Measurements from ENCODE around the gene MAN2A1. TPM values are rescaled to one million over a fixed set of nuclear protein-coding genes. Genes with fewer than 3 reads are reported as not detected.

MAN2A1 gene
- total RNA-seq, 1 experiment from 2014 or later: 51.0 TPM

DNA sequence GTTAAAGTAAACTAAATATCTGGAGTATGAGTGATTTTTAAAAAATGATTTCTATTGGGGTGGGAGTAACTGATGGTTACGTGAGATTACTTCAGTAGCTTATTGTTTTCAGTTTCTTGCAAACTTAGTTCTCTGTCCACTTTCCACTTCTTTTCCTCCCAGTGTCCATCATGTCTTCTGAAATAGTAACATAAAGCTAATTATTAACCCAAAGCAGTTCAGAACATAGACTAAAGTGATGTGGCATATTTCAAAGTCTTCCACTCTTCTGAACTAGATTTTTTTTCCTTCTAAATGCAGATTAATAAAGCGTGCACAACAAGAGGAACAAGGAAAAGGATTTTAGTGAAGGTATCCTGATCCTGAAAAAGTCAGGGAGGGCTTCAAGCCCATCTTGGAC, 114.1 kb downstream of the MAN2A1 start:
- Histone ChIP-seq H3K4me1 (ENCODE audit: control insufficient read depth, insufficient read depth, low read length) (no peaks in the 10 kb centered on the region), H3K9me3 (ENCODE audit: control insufficient read depth, insufficient read depth, low read depth, low read length) (no peaks in the 10 kb centered on the region), H3K27me3 (ENCODE audit: control insufficient read depth, insufficient read depth, low read length) (no peaks in the 10 kb centered on the region), H3K4me3 (ENCODE audit: low read depth in 2 of 2, low read length in 2 of 2) (no peak overlapping the region), H3K27ac (ENCODE audit: low read length) (no peak overlapping the region), H3K36me3 (ENCODE audit: control insufficient read depth, insufficient read depth, low read length) (no peaks in the 10 kb centered on the region)
- ATAC-seq (no peak), DNase-seq (ENCODE audit: low read depth, low spot score) (no peak)
- in situ Hi-C loops (cut with HindIII; ENCODE audit: low pct_unique_long_range_greater_than_20kb, low sequenced_read_pairs): no loop called here
- intact Hi-C loops (cut with micrococcal nuclease; ENCODE audit: unreplicated experiment): no loop called here
- no TSS peak for BruUV-seq (replicated peaks)
- ChIA-PET CTCF (interaction anchor here (0.7 kb wide), 1 partner anchor 1101 kb away, joined by 3 read pairs; no protein-coding TSS in a partner anchor), POLR2A (no interaction called here)
- TF ChIP-seq POLR2AphosphoS5 (IDR thresholded peaks at IDR 0.05; ENCODE audit: low read depth, low read length): no peak
- TF ChIP-seq CTCF (IDR thresholded peaks at IDR 0.05): no peak
- no peak for TF ChIP-seq SIN3A (IDR thresholded peaks at IDR 0.05; ENCODE audit: borderline replicate concordance, insufficient read depth, low read depth, low read length)
- no peak for TF ChIP-seq TCF7L2 (IDR thresholded peaks at IDR 0.05; ENCODE audit: low read depth, low read length)
- TF ChIP-seq, protein P1, sequence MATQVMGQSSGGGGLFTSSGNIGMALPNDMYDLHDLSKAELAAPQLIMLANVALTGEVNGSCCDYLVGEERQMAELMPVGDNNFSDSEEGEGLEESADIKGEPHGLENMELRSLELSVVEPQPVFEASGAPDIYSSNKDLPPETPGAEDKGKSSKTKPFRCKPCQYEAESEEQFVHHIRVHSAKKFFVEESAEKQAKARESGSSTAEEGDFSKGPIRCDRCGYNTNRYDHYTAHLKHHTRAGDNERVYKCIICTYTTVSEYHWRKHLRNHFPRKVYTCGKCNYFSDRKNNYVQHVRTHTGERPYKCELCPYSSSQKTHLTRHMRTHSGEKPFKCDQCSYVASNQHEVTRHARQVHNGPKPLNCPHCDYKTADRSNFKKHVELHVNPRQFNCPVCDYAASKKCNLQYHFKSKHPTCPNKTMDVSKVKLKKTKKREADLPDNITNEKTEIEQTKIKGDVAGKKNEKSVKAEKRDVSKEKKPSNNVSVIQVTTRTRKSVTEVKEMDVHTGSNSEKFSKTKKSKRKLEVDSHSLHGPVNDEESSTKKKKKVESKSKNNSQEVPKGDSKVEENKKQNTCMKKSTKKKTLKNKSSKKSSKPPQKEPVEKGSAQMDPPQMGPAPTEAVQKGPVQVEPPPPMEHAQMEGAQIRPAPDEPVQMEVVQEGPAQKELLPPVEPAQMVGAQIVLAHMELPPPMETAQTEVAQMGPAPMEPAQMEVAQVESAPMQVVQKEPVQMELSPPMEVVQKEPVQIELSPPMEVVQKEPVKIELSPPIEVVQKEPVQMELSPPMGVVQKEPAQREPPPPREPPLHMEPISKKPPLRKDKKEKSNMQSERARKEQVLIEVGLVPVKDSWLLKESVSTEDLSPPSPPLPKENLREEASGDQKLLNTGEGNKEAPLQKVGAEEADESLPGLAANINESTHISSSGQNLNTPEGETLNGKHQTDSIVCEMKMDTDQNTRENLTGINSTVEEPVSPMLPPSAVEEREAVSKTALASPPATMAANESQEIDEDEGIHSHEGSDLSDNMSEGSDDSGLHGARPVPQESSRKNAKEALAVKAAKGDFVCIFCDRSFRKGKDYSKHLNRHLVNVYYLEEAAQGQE (IDR thresholded peaks at IDR 0.05; ENCODE audit: insufficient read depth in 1 of 2, low read depth in 2 of 2, low read length in 1 of 2): no peak

DNA sequence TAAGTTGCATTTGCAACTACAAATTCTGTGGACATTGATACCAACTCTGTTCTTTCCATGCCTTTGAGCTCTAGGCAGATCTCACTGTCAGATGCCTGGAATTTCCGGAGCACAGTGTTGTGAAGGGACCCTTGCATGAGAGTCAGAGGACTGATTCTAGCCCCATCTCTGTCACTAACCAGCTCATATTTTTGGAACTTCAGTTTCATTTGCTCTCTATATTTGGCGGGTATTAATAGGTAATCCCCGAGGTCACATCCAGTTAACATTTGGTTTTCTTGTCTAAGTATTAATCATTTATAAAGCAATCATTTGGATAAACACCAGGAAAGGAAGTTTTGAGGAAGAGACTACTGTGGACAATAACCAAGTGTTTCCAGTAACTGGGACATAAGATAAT, 115.7 kb downstream of the MAN2A1 start:
- no peaks in the 10 kb centered on the region for H3K9me3 ChIP-seq (ENCODE audit: control insufficient read depth, insufficient read depth, low read depth, low read length)

More for the DNA sequence above, 115.7 kb downstream of the MAN2A1 start:
- intact Hi-C loops (cut with micrococcal nuclease; ENCODE audit: unreplicated experiment) (no loop called here), in situ Hi-C loops (cut with HindIII; ENCODE audit: low pct_unique_long_range_greater_than_20kb, low sequenced_read_pairs) (no loop called here)
- CTCF ChIA-PET: no interaction called here
- H3K27me3 ChIP-seq (ENCODE audit: control insufficient read depth, insufficient read depth, low read length): no peaks in the 10 kb centered on the region
- H3K36me3 ChIP-seq (ENCODE audit: control insufficient read depth, insufficient read depth, low read length): no peaks in the 10 kb centered on the region
- no peaks in the 10 kb centered on the region for H3K4me1 ChIP-seq (ENCODE audit: control insufficient read depth, insufficient read depth, low read length)
- no TSS peak for BruUV-seq (replicated peaks)
- ATAC-seq: no peak
- POLR2A ChIA-PET: no interaction called here
- no peak overlapping the region for H3K4me3 ChIP-seq (ENCODE audit: low read depth in 2 of 2, low read length in 2 of 2)
- H3K27ac ChIP-seq (ENCODE audit: low read length): no peak overlapping the region
- TF ChIP-seq SIN3A (IDR thresholded peaks at IDR 0.05; ENCODE audit: borderline replicate concordance, insufficient read depth, low read depth, low read length): no peak
- no peak for TF ChIP-seq TCF7L2 (IDR thresholded peaks at IDR 0.05; ENCODE audit: low read depth, low read length)
- TF ChIP-seq, protein P1 (IDR thresholded peaks at IDR 0.05; ENCODE audit: insufficient read depth in 1 of 2, low read depth in 2 of 2, low read length in 1 of 2): no peak
- no peak for TF ChIP-seq POLR2AphosphoS5 (IDR thresholded peaks at IDR 0.05; ENCODE audit: low read depth, low read length)
- TF ChIP-seq CTCF (IDR thresholded peaks at IDR 0.05): no peak
- no peak for DNase-seq (ENCODE audit: low read depth, low spot score)

All from Panc1 (cell line).